Measurements from ENCODE around the gene SERGEF. TPM values are rescaled to one million over a fixed set of nuclear protein-coding genes. Genes with fewer than 3 reads are reported as not detected.

The SERGEF gene
- total and polyA plus RNA-seq, 10 of the 15 experiments (the other 5 are each of a cell fraction or from before 2014, with no cell fraction given) = 14.6 to 27.8 (median 22.4) TPM

DNA sequence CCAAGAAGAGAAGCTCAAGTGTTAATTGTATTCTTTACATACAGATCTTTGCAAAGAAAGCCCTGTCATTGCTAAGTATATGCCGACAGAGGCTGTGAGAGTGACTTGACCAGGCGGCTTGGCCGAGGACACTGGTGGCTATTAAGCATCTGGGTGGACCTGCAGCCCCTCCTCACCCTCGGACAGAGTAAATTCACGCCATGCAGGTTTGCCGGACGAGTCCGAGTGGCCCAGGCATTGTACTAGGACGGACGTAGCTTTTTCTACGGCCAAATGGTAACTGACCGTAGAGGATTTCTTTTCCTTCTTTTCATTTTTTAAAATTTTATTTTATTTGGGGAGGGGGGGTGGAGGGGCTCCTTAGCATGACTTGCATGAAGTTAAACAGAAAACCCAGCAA is 231.2 kb downstream of the SERGEF start:
- Histone ChIP-seq H3K4me3 (no peak overlapping the region), H3K27me3 (replicated peaks in 1 of 2; ENCODE audit: control insufficient read depth in 2 of 2, insufficient read depth in 2 of 2, low read length in 1 of 2) (no peaks in the 10 kb centered on the region), H3K36me3 (ENCODE audit: control insufficient read depth in 2 of 2, insufficient read depth in 2 of 2, low read length in 1 of 2) (no peaks in the 10 kb centered on the region; a peak in 1 of 4 replicates), H3K9ac (ENCODE audit: control insufficient read depth, insufficient read depth, low read length) (no peak overlapping the region), H3K27ac (ENCODE audit: control insufficient read depth, insufficient read depth) (no peak overlapping the region), H4K20me1 (ENCODE audit: control insufficient read depth, insufficient read depth) (no peaks in the 10 kb centered on the region; the same call in 1 of the 2 replicates), H3K4me2 (ENCODE audit: control insufficient read depth, insufficient read depth) (no peak overlapping the region), H3K4me1 (ENCODE audit: control insufficient read depth, insufficient read depth, low read length) (no peaks in the 10 kb centered on the region), H3K9me3 (replicated peaks; ENCODE audit: control insufficient read depth, insufficient read depth, low read length) (no peaks in the 10 kb centered on the region), H2AFZ (ENCODE audit: control insufficient read depth, low read depth, low read length) (no peak overlapping the region), H3K79me2 (ENCODE audit: control insufficient read depth, insufficient read depth, low read length) (no peaks in the 10 kb centered on the region)
- ATAC-seq (no peak), FAIRE-seq (no peak), DNase-seq (ENCODE audit: low read depth, low spot score) (no peak)
- TF ChIP-seq SP1 (IDR thresholded peaks at IDR 0.05; ENCODE audit: low read depth, low read length) (no peak), ASH2L (IDR thresholded peaks at IDR 0.05; ENCODE audit: borderline replicate concordance, low read depth) (no peak), POLR2AphosphoS2 (IDR thresholded peaks at IDR 0.05; ENCODE audit: low read depth, low read length) (no peak), MTA3 (IDR thresholded peaks at IDR 0.05; ENCODE audit: borderline replicate concordance, low read length) (no peak), ESRRA (IDR thresholded peaks at IDR 0.05; ENCODE audit: low read length) (no peak), SRF (IDR thresholded peaks at IDR 0.05; ENCODE audit: low read depth in 2 of 2, low read length in 2 of 2) (no peak), NFYA (IDR thresholded peaks at IDR 0.05; ENCODE audit: borderline replicate concordance, low read depth, low read length) (no peak), TAF1 (IDR thresholded peaks at IDR 0.05; ENCODE audit: borderline replicate concordance, low read depth, low read length) (no peak), RB1 (IDR thresholded peaks at IDR 0.05; ENCODE audit: borderline replicate concordance) (no peak), FOXM1 (IDR thresholded peaks at IDR 0.05; ENCODE audit: low read depth, low read length) (no peak), NR2F1 (conservative IDR thresholded peaks at IDR 0.05) (no peak)
- TF ChIP-seq, protein P1, sequence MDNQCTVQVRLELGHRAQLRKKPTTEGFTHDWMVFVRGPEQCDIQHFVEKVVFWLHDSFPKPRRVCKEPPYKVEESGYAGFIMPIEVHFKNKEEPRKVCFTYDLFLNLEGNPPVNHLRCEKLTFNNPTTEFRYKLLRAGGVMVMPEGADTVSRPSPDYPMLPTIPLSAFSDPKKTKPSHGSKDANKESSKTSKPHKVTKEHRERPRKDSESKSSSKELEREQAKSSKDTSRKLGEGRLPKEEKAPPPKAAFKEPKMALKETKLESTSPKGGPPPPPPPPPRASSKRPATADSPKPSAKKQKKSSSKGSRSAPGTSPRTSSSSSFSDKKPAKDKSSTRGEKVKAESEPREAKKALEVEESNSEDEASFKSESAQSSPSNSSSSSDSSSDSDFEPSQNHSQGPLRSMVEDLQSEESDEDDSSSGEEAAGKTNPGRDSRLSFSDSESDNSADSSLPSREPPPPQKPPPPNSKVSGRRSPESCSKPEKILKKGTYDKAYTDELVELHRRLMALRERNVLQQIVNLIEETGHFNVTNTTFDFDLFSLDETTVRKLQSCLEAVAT (IDR thresholded peaks at IDR 0.05) = no peak
- TF ChIP-seq, protein P2, sequence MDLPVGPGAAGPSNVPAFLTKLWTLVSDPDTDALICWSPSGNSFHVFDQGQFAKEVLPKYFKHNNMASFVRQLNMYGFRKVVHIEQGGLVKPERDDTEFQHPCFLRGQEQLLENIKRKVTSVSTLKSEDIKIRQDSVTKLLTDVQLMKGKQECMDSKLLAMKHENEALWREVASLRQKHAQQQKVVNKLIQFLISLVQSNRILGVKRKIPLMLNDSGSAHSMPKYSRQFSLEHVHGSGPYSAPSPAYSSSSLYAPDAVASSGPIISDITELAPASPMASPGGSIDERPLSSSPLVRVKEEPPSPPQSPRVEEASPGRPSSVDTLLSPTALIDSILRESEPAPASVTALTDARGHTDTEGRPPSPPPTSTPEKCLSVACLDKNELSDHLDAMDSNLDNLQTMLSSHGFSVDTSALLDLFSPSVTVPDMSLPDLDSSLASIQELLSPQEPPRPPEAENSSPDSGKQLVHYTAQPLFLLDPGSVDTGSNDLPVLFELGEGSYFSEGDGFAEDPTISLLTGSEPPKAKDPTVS (IDR thresholded peaks at IDR 0.05; ENCODE audit: low read depth, low read length) = no peak
- TF ChIP-seq, protein P3, sequence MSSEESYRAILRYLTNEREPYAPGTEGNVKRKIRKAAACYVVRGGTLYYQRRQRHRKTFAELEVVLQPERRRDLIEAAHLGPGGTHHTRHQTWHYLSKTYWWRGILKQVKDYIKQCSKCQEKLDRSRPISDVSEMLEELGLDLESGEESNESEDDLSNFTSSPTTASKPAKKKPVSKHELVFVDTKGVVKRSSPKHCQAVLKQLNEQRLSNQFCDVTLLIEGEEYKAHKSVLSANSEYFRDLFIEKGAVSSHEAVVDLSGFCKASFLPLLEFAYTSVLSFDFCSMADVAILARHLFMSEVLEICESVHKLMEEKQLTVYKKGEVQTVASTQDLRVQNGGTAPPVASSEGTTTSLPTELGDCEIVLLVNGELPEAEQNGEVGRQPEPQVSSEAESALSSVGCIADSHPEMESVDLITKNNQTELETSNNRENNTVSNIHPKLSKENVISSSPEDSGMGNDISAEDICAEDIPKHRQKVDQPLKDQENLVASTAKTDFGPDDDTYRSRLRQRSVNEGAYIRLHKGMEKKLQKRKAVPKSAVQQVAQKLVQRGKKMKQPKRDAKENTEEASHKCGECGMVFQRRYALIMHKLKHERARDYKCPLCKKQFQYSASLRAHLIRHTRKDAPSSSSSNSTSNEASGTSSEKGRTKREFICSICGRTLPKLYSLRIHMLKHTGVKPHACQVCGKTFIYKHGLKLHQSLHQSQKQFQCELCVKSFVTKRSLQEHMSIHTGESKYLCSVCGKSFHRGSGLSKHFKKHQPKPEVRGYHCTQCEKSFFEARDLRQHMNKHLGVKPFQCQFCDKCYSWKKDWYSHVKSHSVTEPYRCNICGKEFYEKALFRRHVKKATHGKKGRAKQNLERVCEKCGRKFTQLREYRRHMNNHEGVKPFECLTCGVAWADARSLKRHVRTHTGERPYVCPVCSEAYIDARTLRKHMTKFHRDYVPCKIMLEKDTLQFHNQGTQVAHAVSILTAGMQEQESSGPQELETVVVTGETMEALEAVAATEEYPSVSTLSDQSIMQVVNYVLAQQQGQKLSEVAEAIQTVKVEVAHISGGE (CRISPR knock-in tag; IDR thresholded peaks at IDR 0.05) = no peak
- TF ChIP-seq, protein P4, sequence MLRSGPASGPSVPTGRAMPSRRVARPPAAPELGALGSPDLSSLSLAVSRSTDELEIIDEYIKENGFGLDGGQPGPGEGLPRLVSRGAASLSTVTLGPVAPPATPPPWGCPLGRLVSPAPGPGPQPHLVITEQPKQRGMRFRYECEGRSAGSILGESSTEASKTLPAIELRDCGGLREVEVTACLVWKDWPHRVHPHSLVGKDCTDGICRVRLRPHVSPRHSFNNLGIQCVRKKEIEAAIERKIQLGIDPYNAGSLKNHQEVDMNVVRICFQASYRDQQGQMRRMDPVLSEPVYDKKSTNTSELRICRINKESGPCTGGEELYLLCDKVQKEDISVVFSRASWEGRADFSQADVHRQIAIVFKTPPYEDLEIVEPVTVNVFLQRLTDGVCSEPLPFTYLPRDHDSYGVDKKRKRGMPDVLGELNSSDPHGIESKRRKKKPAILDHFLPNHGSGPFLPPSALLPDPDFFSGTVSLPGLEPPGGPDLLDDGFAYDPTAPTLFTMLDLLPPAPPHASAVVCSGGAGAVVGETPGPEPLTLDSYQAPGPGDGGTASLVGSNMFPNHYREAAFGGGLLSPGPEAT (IDR thresholded peaks at IDR 0.05; ENCODE audit: low read depth) = no peak
- 61% methylated on average over 12 of the region's 12 CpGs for WGBS (ENCODE audit: insufficient coverage, insufficient replicate concordance, low lambda C conversion rate, missing lambda C conversion rate)
- in situ Hi-C loops (cut with MboI) (no loop called here), intact Hi-C loops (cut with micrococcal nuclease; ENCODE audit: unreplicated experiment) (no loop called here)
- RAD21 ChIA-PET (ENCODE audit: unreplicated experiment) = no interaction called here
- BruUV-seq (replicated peaks) = no TSS peak
- CTCF ChIA-PET = interaction anchor here (1.1 kb wide), 1 partner anchor 51 kb away, joined by 3 read pairs; no protein-coding TSS in a partner anchor
- SMC1A ChIA-PET (ENCODE audit: uncharacterized antibody, unreplicated experiment) = interaction anchor here (0.6 kb wide), 1 partner anchor 404 kb away, joined by 3 read pairs; no protein-coding TSS in a partner anchor
- POLR2A ChIA-PET = no interaction called here
